Activated gamma-delta T cell treated with anti-CD3 and anti-CD28 coated beads, Interleukin-2, amount 50 U/mL, for 16 hours (primary cell): ENCODE results near the gene KHDC4.
"Not testable (repeated sequence)": the region's sequence is repeated elsewhere in the genome, so short reads cannot be mapped to it uniquely, and the experiment has no call there.

ENCODE experiments used
- DNase-seq: peaks from one replicate; pipeline ENCODE4 v3.0.0-alpha.2; 2020; ENCODE audit warnings: low read depth

The KHDC4 gene

GRCh38 chr1:155900161-155900560 lies 34.1 kb downstream of the KHDC4 start:
- DNase-seq, result no peak

- DNase-seq, result no peak
These were observed 34.5 kb downstream of the KHDC4 start for GRCh38 chr1:155899683-155900082.

DNA sequence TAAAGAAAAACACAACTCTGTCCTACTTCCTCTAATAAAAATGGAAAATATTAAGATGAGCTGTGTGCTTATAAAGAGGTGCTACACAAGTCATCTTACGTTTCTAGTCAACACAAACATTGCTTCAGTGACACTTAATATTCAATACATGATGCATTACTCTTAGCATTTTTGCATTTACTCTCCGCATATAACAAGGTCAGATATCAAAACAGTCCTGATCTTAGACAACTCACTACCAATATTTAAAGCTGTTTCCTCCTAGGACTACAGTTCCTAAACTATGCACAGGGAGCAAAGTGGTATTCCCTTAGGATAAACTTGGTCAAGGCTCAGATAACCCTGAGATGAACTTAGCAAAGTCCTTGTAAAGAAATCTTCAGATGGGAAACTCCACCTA lies 35.3 kb downstream of the KHDC4 start:
- no peak for DNase-seq

- DNase-seq, result no peak
These were observed 36.5 kb downstream of the KHDC4 start for GRCh38 chr1:155897746-155898145.

DNA sequence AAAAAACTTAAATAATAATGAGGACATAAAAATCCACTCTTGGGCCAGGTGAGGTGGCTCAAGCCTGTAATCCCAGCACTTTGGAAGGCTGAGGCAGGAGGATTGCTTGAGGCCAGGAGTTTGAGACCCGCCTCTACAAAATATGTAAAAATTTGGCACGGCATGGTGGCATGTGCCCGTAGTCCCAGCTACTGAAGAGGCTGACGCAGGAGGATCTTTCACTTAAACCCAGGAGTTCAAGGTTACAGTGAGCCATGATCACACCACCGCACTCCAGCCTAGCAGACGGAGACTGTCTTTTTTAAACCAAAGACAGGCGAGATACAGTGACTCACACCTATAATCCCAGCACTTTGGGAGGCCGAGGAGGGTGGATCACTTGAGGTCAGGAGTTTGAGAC lies 37.7 kb downstream of the KHDC4 start:
- DNase-seq, result not testable (repeated sequence)

GRCh38 chr1:155895617-155896016 lies 38.6 kb downstream of the KHDC4 start:
- not testable (repeated sequence) for DNase-seq

GRCh38 chr1:155893389-155894142 lies 40.6 kb downstream of the KHDC4 start:
- no peak for DNase-seq

DNA sequence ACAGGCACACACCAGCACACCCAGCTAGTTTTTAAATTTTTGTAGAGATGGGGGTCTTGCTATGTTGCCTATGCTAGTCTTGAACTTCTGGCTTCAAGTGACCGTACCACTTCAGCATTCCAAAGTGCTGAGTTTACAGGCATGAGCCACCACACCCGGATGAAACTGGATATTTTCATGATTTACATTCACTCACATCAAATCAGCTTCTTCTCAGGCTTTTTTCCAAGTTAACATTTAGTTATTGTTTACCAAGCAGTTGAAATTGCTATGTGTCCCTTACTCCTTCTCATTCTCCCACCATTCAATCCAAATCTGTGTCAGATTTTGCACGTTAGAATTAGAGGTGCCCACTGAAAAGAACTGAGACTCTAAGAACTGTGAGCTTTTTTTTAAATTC lies 41.4 kb downstream of the KHDC4 start:
- no peak for DNase-seq

DNA sequence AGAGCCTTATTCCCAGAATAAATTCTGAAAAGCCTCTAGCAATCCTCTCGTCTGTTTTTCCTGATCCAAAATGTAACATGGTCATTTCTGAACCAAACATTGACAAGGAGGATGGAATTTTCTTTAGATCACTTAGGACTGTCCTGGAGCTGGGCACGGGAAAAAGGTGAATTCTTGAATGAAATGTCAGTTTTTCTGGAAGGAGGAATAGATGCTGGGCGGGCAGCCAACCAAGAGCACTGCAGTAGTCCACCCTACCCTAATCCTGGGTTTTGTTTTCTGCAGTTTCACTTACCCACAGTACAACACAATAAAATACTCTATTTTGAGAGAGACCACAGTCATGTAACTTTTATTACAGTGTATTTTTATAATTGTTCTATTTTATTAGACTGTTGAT lies 44.0 kb downstream of the KHDC4 start:
- no peak for DNase-seq

DNA sequence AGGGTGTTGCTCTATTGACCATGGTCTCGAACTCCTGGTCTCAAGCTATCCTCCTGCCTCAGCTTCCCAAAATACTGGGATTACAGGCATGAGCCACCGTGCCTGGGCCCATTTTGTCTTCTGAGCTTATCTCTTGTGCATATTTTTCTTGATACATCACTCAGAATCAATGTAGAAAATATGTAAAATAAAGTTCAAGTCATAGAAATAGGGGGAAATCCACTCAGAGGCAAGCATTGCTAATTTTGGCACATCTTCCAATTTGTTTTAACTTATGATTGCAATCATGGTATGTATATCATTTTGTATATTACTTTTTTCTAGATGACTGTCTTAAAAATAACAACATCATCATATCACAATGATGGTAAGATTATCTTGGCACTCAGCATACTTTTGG lies 44.6 kb downstream of the KHDC4 start:
- no peak for DNase-seq

DNA sequence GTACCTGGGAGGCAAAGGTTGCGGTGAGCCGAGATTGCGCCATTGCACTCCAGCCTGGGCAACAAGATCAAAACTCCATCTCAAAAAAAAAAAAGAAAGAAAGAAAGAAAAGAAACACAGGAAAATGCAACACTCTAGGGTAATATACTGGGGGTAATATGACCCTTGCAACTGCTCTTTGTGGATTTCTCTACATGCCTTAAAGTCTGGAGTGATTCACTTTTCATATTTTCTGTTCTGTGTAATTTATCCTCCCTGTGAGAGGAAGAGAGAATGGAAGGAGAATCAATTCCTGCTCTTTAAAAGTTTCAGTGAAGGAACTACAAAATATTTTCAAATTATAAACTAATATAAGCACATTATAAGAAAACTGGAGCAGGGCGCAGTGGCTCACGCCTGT lies 45.7 kb downstream of the KHDC4 start:
- DNase-seq, result no peak

DNA sequence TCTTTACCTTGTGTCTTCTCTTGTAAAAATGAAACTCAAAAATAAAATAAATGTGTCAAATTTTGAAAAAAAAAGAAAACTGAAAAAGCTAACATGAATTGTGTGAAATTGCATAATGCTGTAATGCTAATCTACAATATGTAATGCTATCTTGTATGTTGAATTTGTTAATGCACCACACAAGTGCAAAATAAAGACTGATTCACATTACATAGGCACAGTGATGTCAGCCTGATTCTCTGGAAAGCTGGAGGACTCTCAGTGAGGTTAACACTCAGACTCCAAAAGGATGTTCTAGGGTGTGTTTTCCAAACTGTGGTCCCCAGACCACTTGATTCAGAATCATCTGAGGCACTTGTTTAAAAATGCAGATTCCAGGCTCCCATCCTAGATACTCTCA lies 49.2 kb downstream of the KHDC4 start:
- DNase-seq, result no peak

DNA sequence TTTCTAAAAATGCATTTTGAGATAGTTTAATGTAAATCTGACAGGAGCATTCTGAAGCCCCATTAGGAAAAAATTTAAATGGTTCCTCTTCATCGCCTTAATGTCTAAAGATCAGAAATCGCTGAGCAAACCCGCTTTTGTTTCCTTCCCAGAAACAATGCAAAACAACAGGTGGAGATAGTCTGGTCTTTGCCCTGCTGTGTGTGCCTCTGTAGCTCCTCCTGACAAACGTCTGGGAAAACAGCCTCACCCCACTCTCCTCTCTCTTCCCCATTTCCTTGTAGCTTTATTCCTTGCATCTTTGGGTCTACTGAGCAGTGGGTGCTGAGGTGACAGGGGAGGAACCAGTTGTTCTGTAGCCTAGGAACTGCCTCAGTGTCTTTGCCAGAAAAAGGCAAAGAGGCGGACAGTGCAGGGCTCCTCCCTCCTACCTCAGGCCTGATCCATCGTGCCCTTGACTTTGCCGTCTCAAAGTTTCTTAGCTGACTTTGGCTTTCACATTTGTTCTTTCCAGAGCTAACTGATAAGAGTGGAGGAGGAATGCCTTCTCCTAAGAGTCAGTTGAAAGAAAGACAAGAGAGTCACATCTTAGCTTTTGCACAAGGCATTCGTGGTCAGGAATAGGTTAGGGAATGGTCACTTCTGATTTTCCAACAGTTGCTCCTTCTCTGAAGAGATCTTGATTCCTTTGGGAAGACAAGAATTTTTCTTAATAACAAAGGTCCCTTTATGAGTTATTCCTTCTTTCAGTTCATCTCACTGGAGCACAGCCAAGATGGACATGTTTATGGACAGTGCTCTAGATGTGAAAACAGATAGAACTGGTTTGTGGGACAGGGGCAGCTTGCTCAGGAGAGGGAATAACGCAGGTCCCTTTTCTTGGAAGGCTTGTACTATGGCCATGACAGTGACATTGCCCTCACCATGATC lies 49.9 kb downstream of the KHDC4 start:
- no peak for DNase-seq

- DNase-seq, result no peak
These were observed 51.4 kb downstream of the KHDC4 start for GRCh38 chr1:155882766-155883165.

DNA sequence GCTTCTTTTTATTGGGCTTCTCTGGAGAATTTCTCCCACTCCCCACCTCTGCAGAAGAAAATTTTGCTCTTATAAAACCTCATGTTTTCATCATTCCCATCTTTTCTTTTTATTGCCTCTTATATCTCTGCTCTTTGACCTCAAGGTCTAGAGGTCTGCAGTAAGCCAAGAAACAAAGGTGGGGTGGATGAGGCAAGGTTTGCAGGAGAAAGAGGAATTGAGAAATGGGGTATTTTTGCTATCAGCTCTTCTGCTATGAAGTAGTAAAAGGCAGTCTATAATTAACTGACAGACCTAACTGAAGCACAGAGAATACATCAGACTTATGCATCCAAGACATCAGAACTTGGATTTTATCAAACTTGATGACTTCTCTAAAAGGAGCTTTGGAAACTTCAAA lies 52.0 kb downstream of the KHDC4 start:
- no peak for DNase-seq

GRCh38 chr1:155880950-155881349 lies 53.3 kb downstream of the KHDC4 start:
- no peak for DNase-seq

- DNase-seq, result no peak
These were observed 54.0 kb downstream of the KHDC4 start for GRCh38 chr1:155880251-155880650.

- no peak for DNase-seq
These were observed 56.3 kb downstream of the KHDC4 start for GRCh38 chr1:155877945-155878344.

DNA sequence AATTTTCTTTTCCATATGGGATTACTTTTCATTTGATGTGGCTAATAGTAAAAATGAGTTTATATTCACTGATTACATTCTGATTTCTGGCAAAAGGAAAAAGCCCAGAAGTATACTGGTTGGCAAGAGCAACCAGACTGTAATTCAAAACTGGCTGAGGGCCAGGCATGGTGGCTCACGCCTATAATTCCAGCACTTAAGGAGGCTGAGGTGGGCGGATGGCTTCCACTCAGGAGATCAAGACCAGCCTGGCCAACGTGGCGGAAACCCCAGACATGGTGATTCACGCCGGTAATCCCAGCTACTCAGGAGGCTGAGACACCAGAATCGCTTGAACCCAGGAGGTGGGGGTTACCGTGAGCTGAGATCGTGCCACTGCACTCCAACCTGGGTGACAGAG lies 60.4 kb downstream of the KHDC4 start:
- DNase-seq, result no peak

GRCh38 chr1:155872527-155872926 lies 61.7 kb downstream of the KHDC4 start:
- DNase-seq, result no peak

DNA sequence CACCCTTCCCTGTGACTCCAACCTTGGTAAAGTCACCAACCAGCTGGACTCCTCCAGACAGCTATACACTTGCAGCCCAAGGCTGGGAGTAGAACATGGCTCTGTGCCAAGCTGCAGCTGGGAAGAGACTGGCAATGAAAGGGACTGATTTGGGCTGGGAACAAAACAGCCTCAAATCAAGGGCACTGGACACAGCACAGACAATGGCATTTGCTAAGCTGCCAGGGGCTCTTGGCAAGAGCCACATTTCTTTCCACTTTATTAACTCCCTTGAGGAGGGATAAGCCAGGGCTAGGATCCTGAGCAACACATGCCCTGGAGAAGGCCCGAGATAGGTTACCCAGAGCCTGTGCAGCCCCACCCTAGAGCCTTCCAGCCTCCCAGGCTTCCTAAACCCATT lies 62.8 kb downstream of the KHDC4 start:
- no peak for DNase-seq

- DNase-seq, result no peak
These were observed 66.4 kb downstream of the KHDC4 start for GRCh38 chr1:155867766-155868165.

DNA sequence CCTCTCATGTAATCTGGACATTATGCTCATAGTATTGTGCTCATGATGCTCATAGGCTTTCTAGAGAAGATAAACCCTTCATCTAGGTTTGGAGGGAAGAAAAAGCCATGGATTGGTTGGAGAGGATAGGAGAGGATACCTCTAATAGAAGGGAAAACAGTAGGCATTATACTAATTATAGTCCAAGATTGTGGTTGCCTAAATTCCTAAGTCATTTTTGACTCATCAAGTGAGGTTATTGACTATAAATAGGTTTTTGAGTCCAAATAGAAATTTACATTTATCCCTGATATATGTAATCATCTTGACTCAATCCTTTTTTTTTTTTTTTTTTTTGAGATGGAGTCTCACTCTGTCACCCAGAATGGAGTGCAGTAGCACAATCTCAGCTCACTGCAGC lies 69.8 kb downstream of the KHDC4 start:
- no peak for DNase-seq
